GM12878 (cell line): ENCODE results near the gene HYDIN.

Source experiments
- CREB1 ChIP-seq: IDR thresholded peaks from 2 replicates; pipeline ENCODE4 v1.6.1; 2012; ENCODE audit warnings: low read depth, mild to moderate bottlenecking, inconsistent platforms
- SPI1 ChIP-seq: IDR thresholded peaks from 2 replicates; pipeline ENCODE4 v1.6.1; 2011; ENCODE audit warnings: low read depth, mild to moderate bottlenecking, low read length, moderate library complexity, borderline replicate concordance; ENCODE audit not compliant: insufficient read depth
- TF ChIP-seq, protein P1 (sequence below): fragments of 450-650 bp; IDR thresholded peaks from 2 replicates; pipeline ENCODE4 v1.6.1; 2016; ENCODE audit warnings: mild to moderate bottlenecking

DNA sequence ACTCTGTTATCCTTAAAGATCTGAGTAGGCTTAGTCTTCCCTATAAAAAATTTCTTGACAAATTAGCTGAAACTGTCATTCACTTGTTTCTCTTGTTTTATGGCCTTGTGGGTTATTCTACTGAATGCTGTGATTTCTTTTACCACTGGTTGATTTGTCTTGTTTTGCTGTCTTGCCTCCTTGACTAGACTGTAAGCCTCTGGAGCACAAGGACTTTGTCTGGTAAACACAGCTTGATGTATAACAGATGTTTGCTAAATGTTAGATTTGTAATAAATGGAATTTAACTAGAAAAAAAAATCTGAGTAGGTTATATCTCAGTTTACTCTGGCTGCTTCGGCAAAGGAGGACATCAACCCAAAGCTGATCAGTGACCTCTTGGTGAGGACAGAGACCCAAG, 451.2 kb downstream of the HYDIN start:
- TF ChIP-seq, protein P1, sequence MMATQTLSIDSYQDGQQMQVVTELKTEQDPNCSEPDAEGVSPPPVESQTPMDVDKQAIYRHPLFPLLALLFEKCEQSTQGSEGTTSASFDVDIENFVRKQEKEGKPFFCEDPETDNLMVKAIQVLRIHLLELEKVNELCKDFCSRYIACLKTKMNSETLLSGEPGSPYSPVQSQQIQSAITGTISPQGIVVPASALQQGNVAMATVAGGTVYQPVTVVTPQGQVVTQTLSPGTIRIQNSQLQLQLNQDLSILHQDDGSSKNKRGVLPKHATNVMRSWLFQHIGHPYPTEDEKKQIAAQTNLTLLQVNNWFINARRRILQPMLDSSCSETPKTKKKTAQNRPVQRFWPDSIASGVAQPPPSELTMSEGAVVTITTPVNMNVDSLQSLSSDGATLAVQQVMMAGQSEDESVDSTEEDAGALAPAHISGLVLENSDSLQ = no peak
- no peak for TF ChIP-seq SPI1
- no peak for TF ChIP-seq CREB1
